Heart left ventricle (tissue), 13 donors: ENCODE data around the gene AKR1D1.

Experiments
- POLR2A ChIP-seq, 2 donors: fragments of 450-650 bp; IDR thresholded peaks; one replicate each; pipeline ENCODE4 v1.6.1; 2017; ENCODE audit warnings: antibody characterized with exemption in 2 of 2, mild to moderate bottlenecking in 2 of 2, moderate library complexity in 2 of 2
- TF ChIP-seq, protein P1 (sequence below), 12 donors: fragments of 200-600 bp; sonication (generic) in 4 of 12; IDR thresholded peaks; one replicate each; pipeline versions ENCODE4 v1.5.0 to v1.8.0; 2018 to 2022; ENCODE audit warnings: antibody characterized with exemption in 12 of 12, mild to moderate bottlenecking in 5 of 12
- donor health status: ischemic (EF 13 %, LVEDD 7.1; RV severe dilation, severe dysfunction).
- donor health status: DM: no; HTN: yes; CAD: no.
- donor health status: DM: no; HTN: no; CAD: no.
- donor health status: ischemic (EF 25% LVEDD 6.9; RV normal size, moderate dysfunction).
- donor health status: ischemic (EF 25% LVEDD 5.7; RV mildly dilated, moderate dysfunction).
- donor health status: ischemic (EF 35%, LVEDD 5.7; RV mildly dilated, moderate dysfunction).
- donor health status: nonischemic (EF 11% LVEDD 7.7; RV severe dilation, severe dysfunction).
- donor health status: DM: yes; HTN: yes; CAD: no.
- donor health status: PGD.
- donor health status: ischemic (EF 29% LVEDD 5.4; RV normal size, mild dysfunction).
- donor health status: nonischemic (EF 23%, LVEDD 6.1; RV moderate dilation, normal function).

DNA sequence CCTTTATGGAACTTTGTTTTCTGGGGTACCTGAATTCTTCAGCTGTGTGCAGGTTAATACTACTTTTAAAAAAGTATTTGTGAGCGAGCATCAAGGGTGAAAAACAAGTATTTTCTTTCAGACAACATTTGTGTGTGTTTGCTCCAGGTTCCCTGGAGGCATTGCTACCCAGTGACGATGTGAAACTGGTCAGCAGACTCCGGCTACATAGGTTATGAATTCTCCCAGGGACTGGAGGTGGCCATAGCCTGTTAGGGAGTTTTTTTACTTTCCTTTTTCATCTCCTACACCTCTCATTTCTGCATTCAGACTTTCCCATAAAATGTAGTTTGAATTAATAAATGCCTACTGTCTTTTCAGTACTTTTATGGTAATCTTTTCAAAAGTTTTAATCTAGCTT is 7.6 kb downstream of the AKR1D1 start:
- TF ChIP-seq POLR2A (IDR thresholded peaks at IDR 0.05), result no peak
- TF ChIP-seq, protein P1, sequence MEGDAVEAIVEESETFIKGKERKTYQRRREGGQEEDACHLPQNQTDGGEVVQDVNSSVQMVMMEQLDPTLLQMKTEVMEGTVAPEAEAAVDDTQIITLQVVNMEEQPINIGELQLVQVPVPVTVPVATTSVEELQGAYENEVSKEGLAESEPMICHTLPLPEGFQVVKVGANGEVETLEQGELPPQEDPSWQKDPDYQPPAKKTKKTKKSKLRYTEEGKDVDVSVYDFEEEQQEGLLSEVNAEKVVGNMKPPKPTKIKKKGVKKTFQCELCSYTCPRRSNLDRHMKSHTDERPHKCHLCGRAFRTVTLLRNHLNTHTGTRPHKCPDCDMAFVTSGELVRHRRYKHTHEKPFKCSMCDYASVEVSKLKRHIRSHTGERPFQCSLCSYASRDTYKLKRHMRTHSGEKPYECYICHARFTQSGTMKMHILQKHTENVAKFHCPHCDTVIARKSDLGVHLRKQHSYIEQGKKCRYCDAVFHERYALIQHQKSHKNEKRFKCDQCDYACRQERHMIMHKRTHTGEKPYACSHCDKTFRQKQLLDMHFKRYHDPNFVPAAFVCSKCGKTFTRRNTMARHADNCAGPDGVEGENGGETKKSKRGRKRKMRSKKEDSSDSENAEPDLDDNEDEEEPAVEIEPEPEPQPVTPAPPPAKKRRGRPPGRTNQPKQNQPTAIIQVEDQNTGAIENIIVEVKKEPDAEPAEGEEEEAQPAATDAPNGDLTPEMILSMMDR (IDR thresholded peaks at IDR 0.05), result no peak
